Esophagus squamous epithelium (tissue), 5 donors: ENCODE measurements around the gene TMA16. TPM values are rescaled to one million over a fixed set of nuclear protein-coding genes. Genes with fewer than 3 reads are reported as not detected.

Source experiments
- DNase-seq: peaks from one replicate; lab custom pipeline; 2025; lab: John Stamatoyannopoulos, UW
- H3K27ac ChIP-seq, 4 donors: fragments of 200-600 bp; sonication (generic); one replicate each; pipeline ENCODE4 v1.5.1; 2016 to 2019; ENCODE audit warnings: mild to moderate bottlenecking in 1 of 4
- H3K27me3 ChIP-seq, 4 donors: fragments of 200-600 bp; sonication (generic); 1 replicate in 3 of 4; 2 replicates in 1 of 4; pipeline versions ENCODE4 v1.5.1 to v1.6.0; 2017 to 2021; ENCODE audit warnings: antibody characterized with exemption in 1 of 4
- H3K36me3 ChIP-seq, 3 donors: fragments of 200-600 bp; sonication (generic); one replicate each; pipeline ENCODE4 v1.5.1; 2016 to 2019
- H3K4me1 ChIP-seq, 3 donors: fragments of 200-600 bp; sonication (generic); one replicate each; pipeline ENCODE4 v1.5.1; 2017 to 2019
- H3K4me3 ChIP-seq, 4 donors: fragments of 200-600 bp; sonication (generic); 1 replicate in 3 of 4; 2 replicates in 1 of 4; pipeline ENCODE4 v1.5.1; 2016 to 2019; ENCODE audit warnings: mild to moderate bottlenecking in 2 of 4, moderate library complexity in 1 of 4
- H3K9me3 ChIP-seq, 3 donors: fragments of 200-600 bp; sonication (generic); one replicate each; pipeline ENCODE4 v1.5.1; 2016 to 2019
- POLR2A ChIP-seq, 4 donors: fragments of 450-650 bp; IDR thresholded peaks; one replicate each; pipeline ENCODE4 v1.6.1; 2017; ENCODE audit warnings: antibody characterized with exemption in 4 of 4, mild to moderate bottlenecking in 4 of 4, moderate library complexity in 3 of 4
- WGBS, 2 donors: methylation state at CpG; one replicate each; pipeline ENCODE4 v1.1.5; 2018; 5-methylcytosine and 5-hydroxymethylcytosine counted together
- intact Hi-C: fragments of 100-400 bp; cut with DNase I; formaldehyde crosslinking; loops from one replicate; pipeline ENCODE4 v1.15.0; 2022
- total RNA-seq, 4 donors: library from RNA; depleted of rRNA; stranded (reverse); fragments of >200 nt; gene quantifications; one replicate each; pipeline ENCODE4 v1.1.0, GENCODE V29; 2016
- TF ChIP-seq, protein P1 (sequence below), 6 experiments: fragments of 450-650 bp in 4 of 6; fragments of 200-600 bp in 2 of 6; sonication (generic) in 2 of 6; IDR thresholded peaks; one replicate each; pipeline ENCODE4 v1.5.1; 2016 to 2019; ENCODE audit warnings: antibody characterized with exemption in 6 of 6, mild to moderate bottlenecking in 4 of 6, moderate library complexity in 4 of 6
- donor health status: DM: yes; HTN: yes; CAD: no.

The TMA16 gene
- total RNA-seq, 4 donors from 2014 or later: 17.4 to 34.0 (median 23.0) TPM

DNA sequence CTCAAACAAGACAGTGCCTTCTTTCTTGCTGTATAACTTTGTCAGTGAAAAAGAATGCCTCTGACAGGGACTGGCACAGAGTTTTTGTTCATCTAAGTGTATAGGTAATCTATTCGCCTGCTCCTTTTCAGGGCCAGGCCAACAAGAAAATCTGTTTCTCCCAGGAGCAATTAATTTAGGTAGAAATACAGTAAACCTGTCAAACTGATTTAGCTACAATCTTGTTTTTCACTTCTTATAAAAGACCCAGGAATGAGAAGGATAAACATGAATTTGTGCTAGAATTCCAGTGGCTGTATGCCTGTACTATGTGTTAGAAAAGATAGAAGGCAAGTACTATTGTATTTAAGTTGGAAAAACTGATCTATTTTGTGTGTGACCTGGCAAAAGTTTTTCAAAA lies 6.1 kb downstream of the TMA16 start:
- H3K36me3 ChIP-seq: no peaks in the 10 kb centered on the region
- H3K27ac ChIP-seq: no peak overlapping the region
- peaks cover 0 to 29% (median 8%) of the 10 kb centered on the region in 3 donors for H3K4me1 ChIP-seq
- DNase-seq: no peak
- H3K9me3 ChIP-seq: no peaks in the 10 kb centered on the region
- TF ChIP-seq, protein P1, sequence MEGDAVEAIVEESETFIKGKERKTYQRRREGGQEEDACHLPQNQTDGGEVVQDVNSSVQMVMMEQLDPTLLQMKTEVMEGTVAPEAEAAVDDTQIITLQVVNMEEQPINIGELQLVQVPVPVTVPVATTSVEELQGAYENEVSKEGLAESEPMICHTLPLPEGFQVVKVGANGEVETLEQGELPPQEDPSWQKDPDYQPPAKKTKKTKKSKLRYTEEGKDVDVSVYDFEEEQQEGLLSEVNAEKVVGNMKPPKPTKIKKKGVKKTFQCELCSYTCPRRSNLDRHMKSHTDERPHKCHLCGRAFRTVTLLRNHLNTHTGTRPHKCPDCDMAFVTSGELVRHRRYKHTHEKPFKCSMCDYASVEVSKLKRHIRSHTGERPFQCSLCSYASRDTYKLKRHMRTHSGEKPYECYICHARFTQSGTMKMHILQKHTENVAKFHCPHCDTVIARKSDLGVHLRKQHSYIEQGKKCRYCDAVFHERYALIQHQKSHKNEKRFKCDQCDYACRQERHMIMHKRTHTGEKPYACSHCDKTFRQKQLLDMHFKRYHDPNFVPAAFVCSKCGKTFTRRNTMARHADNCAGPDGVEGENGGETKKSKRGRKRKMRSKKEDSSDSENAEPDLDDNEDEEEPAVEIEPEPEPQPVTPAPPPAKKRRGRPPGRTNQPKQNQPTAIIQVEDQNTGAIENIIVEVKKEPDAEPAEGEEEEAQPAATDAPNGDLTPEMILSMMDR (IDR thresholded peaks at IDR 0.05): no peak
- no peak for TF ChIP-seq POLR2A (IDR thresholded peaks at IDR 0.05)
- intact Hi-C loops: no loop called here
- WGBS, 2 donors: 100% methylated on average over 1 of the region's 1 CpG
- H3K27me3 ChIP-seq: no peaks in the 10 kb centered on the region
- H3K4me3 ChIP-seq: no peak overlapping the region

DNA sequence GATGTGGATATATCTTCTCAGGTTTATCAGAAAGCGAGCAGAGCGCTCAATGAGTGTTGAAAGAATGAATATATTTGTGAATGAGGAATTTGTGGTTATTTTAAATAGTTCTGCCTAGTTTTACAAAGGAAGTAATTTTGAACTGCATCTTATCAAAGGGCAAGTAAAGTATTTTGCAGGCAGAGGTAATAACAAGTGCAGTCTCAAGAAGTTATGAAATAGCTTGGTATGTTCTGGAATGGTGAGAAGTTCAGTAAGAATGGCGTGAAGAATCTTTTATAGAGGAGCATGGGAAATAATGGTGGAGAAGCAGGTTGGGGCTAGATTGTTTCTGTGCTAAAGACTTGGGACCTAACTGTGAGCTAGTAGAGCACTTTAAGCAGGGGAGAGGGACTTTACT lies 10.9 kb downstream of the TMA16 start:
- intact Hi-C loops: no loop called here
- Histone ChIP-seq H3K27me3 (no peaks in the 10 kb centered on the region), H3K9me3 (no peaks in the 10 kb centered on the region), H3K4me3 (no peak overlapping the region), H3K36me3 (peaks cover 0 to 34% (median 0%) of the 10 kb centered on the region in 3 donors), H3K4me1 (peaks cover 0 to 5% (median 0%) of the 10 kb centered on the region in 3 donors), H3K27ac (no peak overlapping the region)
- TF ChIP-seq, protein P1 (IDR thresholded peaks at IDR 0.05): no peak
- no peak for DNase-seq
- 80 to 92% methylated on average over 3 of the region's 3 CpGs for WGBS, 2 donors

DNA sequence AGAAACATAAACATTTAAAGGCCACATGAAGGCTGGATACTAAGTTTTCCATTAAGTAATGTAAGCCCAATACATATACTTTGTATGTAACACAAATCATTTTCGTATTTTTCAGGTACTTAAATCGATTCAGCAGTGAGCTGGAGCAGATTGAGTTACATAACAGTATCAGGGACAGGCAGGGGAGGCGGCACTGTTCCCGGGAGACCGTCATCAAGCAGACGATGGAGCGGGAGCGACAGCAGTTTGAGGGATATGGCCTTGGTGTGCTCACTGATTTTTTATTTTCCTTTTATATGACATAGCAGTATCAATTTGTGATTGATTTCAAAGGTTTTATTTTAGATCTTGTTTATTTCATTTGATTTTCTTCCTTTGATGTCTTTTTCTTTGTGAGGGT lies 20.7 kb downstream of the TMA16 start:
- no peaks in the 10 kb centered on the region for H3K9me3 ChIP-seq
- H3K27ac ChIP-seq: no peak overlapping the region
- no peaks in the 10 kb centered on the region for H3K27me3 ChIP-seq
- H3K36me3 ChIP-seq: peaks cover 0 to 94% (median 9%) of the 10 kb centered on the region in 3 donors
- DNase-seq: no peak
- intact Hi-C loops: no loop called here
- TF ChIP-seq, protein P1 (IDR thresholded peaks at IDR 0.05): no peak
- no peak for TF ChIP-seq POLR2A (IDR thresholded peaks at IDR 0.05)
- 93 to 96% methylated on average over 8 of the region's 8 CpGs for WGBS, 2 donors
- no peak overlapping the region for H3K4me3 ChIP-seq
- no peaks in the 10 kb centered on the region for H3K4me1 ChIP-seq

DNA sequence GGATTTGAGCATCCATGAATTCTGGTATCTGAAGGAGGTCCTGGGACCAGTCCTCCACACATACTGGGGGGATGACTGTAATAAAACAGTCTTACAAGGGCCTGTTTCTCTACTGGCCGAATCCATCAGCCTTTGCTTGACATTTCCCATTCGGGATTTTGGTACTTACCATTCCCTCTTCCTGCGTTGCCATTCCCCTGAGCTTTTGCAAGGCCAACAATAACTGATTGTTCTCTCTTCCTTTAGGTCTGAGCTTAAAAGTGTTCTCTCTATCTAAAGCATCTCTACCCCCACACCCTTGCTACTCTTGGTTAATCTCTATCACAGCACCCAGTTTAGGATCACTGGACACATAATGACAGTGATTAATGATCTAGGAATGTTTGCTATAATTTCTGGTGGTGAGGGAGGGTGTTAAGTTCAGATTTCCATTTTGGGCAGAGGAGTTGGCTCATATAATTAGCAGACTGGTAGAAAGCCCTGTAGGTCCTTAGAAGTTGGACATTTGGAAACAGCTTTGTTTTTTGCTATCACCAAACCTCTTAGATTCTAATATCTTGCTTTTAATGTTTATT lies 29.4 kb downstream of the TMA16 start:
- DNase-seq: no peak
- H3K4me3 ChIP-seq: no peak overlapping the region
- TF ChIP-seq, protein P1 (IDR thresholded peaks at IDR 0.05): no peak
- TF ChIP-seq POLR2A (IDR thresholded peaks at IDR 0.05): no peak
- WGBS, 2 donors: 78 to 79% methylated on average over 3 of the region's 3 CpGs
- H3K27ac ChIP-seq: no peak overlapping the region
- no peaks in the 10 kb centered on the region for H3K27me3 ChIP-seq
- H3K36me3 ChIP-seq: peaks cover 0 to 97% (median 6%) of the 10 kb centered on the region in 3 donors
- intact Hi-C loops: no loop called here
- no peaks in the 10 kb centered on the region for H3K4me1 ChIP-seq
- no peaks in the 10 kb centered on the region for H3K9me3 ChIP-seq

DNA sequence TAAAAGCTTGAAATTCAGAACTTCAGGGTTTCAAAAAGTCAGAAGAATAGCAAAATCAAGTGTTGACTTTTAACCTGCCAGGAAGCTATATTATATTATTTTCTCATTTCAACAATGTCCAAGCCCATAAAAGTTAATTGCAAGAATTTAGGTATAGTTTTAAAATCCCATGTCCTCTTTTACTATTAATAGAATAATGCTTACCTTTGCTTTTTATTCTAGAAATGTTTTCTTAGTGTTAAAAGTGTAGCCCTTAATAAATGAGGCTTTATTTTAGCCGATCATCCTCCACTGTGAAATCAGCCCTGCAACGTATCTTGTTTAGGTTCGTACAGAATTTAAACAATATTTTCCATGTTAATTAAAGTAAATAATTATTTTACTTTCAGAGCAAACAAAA lies 31.5 kb downstream of the TMA16 start:
- no peaks in the 10 kb centered on the region for H3K27me3 ChIP-seq
- WGBS, 2 donors: 90 to 93% methylated on average over 3 of the region's 3 CpGs
- TF ChIP-seq, protein P1 (IDR thresholded peaks at IDR 0.05): no peak
- TF ChIP-seq POLR2A (IDR thresholded peaks at IDR 0.05): no peak

More for the DNA sequence above, 31.5 kb downstream of the TMA16 start:
- no peak overlapping the region for H3K4me3 ChIP-seq
- H3K36me3 ChIP-seq: peaks cover 0 to 90% (median 14%) of the 10 kb centered on the region in 3 donors
- DNase-seq: no peak
- H3K9me3 ChIP-seq: no peaks in the 10 kb centered on the region
- intact Hi-C loops: no loop called here
- H3K27ac ChIP-seq: no peak overlapping the region
- H3K4me1 ChIP-seq: no peaks in the 10 kb centered on the region
